K562 (cell line): ENCODE measurements around the gene ARNT2.

Experiments
- BHLHE40 ChIP-seq: IDR thresholded peaks from 2 replicates; pipeline ENCODE4 v1.6.1; 2011; ENCODE audit warnings: low read length, improper control_type of control experiment
- CTCF ChIP-seq, 3 experiments: IDR thresholded peaks in 2 of 3; conservative IDR thresholded peaks in 1 of 3; 2 replicates each; pipeline ENCODE4 v1.5.1; 2011 to 2012; ENCODE audit warnings: low read length in 3 of 3, mild to moderate bottlenecking in 3 of 3, control low read depth in 2 of 3, improper control_type of control experiment in 1 of 3, inconsistent platforms in 1 of 3, low read depth in 1 of 3, mixed read lengths in 1 of 3, moderate library complexity in 1 of 3; ENCODE audit not compliant: insufficient read depth in 2 of 3
- ELF1 ChIP-seq: fragments of 200-800 bp; sonication (Bioruptor generic); IDR thresholded peaks from 2 replicates; pipeline ENCODE4 v1.6.1; 2016; ENCODE audit warnings: missing genetic modification characterization, missing compliant biosample characterization
- GATA2 ChIP-seq: sonication (generic); formaldehyde crosslinking; IDR thresholded peaks from 2 replicates; pipeline ENCODE4 v1.4.0; 2020; ENCODE audit warnings: mild to moderate bottlenecking, missing genetic modification reagents
- HMG20A ChIP-seq: fragments of 450-650 bp; formaldehyde crosslinking; conservative IDR thresholded peaks from 2 replicates; pipeline ENCODE4 v1.4.0; 2020; ENCODE audit warnings: mild to moderate bottlenecking, mixed read lengths
- PHF8 ChIP-seq: fragments of 200-600 bp; sonication (generic); IDR thresholded peaks from 2 replicates; pipeline ENCODE4 v1.6.1; 2012; ENCODE audit warnings: mixed run types, mild to moderate bottlenecking, inconsistent platforms, low read length, moderate library complexity, borderline replicate concordance
- POLR2A ChIP-seq: fragments of 450-650 bp; conservative IDR thresholded peaks from 2 replicates; pipeline ENCODE4 v1.6.1; 2016
- REST ChIP-seq, 2 experiments: fragments of 450-650 bp; formaldehyde crosslinking in 1 of 2; IDR thresholded peaks; 2 replicates each; pipeline versions ENCODE4 v1.4.0 to v1.6.1; 2014 to 2020; ENCODE audit warnings: mild to moderate bottlenecking in 2 of 2, borderline replicate concordance in 1 of 2, low read depth in 1 of 2
- SMC3 ChIP-seq: conservative IDR thresholded peaks from 2 replicates; pipeline ENCODE4 v1.6.1; 2011; ENCODE audit warnings: low read depth, low read length, improper control_type of control experiment; ENCODE audit not compliant: insufficient read depth

- no peak for TF ChIP-seq ELF1
- no peak for TF ChIP-seq SMC3
- no peak for TF ChIP-seq BHLHE40
- TF ChIP-seq GATA2 (CRISPR knock-in tag), result no peak
- no peak for TF ChIP-seq PHF8
- no peak for TF ChIP-seq HMG20A (CRISPR knock-in tag)
- TF ChIP-seq POLR2A, result no peak
- no peak for TF ChIP-seq REST (IDR thresholded peaks at IDR 0.05; ENCODE audit: borderline replicate concordance)
- TF ChIP-seq REST (CRISPR knock-in tag; IDR thresholded peaks at IDR 0.05; ENCODE audit: low read depth), result no peak
- no peak for TF ChIP-seq CTCF (IDR thresholded peaks at IDR 0.05 in 2 of 3, conservative IDR thresholded peaks at IDR 0.05 in 1 of 3; ENCODE audit: insufficient read depth in 2 of 3, low read depth in 1 of 3, low read length in 3 of 3)
Measured at GRCh38 chr15:80498652-80499051, 94.5 kb downstream of the ARNT2 start.
